ENCODE data around the gene ADGRE1.
"Not testable (repeated sequence)": the region's sequence is repeated elsewhere in the genome, so short reads cannot be mapped to it uniquely, and the experiment has no call there.

ADGRE1 gene, protein sequence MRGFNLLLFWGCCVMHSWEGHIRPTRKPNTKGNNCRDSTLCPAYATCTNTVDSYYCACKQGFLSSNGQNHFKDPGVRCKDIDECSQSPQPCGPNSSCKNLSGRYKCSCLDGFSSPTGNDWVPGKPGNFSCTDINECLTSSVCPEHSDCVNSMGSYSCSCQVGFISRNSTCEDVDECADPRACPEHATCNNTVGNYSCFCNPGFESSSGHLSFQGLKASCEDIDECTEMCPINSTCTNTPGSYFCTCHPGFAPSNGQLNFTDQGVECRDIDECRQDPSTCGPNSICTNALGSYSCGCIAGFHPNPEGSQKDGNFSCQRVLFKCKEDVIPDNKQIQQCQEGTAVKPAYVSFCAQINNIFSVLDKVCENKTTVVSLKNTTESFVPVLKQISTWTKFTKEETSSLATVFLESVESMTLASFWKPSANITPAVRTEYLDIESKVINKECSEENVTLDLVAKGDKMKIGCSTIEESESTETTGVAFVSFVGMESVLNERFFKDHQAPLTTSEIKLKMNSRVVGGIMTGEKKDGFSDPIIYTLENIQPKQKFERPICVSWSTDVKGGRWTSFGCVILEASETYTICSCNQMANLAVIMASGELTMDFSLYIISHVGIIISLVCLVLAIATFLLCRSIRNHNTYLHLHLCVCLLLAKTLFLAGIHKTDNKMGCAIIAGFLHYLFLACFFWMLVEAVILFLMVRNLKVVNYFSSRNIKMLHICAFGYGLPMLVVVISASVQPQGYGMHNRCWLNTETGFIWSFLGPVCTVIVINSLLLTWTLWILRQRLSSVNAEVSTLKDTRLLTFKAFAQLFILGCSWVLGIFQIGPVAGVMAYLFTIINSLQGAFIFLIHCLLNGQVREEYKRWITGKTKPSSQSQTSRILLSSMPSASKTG

GRCh38 chr19:6887316-6887715 is at the start of gene ADGRE1:
Gene ADGRE1 (plus strand): TSS chr19:6887579. CDS start chr19:6887609, 30 bp downstream.
- DNase-seq (ENCODE audit: low read depth) = no peak

GRCh38 chr19:6838062-6838655 is 49.2 kb upstream of the ADGRE1 start:
- DNase-seq (ENCODE audit: low read depth) = no peak

DNA sequence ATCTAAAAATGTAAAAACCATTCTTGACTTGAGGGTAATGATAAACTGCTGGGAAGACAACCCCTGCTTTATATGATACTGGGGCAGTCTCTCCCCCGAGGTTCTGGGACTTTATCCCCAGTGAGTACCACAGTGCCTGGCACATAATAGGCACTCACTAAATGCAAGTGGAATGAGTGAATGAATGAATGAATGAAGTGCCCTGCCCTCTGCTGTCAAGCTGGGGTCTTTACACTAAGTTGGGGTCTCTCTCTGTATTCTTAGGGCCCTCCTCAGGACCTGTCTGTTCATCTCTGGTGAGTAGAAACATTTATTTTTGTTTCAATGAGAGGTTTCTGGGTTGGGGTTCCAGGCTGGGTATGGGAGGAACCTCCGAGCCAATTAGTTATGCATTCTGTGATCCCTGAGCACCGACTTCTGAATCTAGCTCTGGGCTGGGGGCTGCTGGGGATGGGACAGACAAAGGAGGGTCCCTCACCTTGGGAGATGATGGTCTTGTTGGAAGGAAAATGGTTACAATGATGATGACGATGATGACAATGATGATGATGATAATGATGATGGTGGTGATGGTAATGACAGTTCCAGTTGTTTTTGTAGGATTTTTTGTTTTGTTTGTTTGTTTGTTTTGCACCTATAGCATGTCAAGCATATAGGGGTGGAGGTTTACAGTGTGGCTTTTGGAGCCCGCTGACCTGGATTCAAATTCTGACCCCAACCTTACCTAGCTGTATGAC is 44.3 kb upstream of the ADGRE1 start:
- no peak for DNase-seq (ENCODE audit: low read depth)

GRCh38 chr19:6847828-6848200 is 39.6 kb upstream of the ADGRE1 start:
- DNase-seq (ENCODE audit: low read depth) = no peak

DNA sequence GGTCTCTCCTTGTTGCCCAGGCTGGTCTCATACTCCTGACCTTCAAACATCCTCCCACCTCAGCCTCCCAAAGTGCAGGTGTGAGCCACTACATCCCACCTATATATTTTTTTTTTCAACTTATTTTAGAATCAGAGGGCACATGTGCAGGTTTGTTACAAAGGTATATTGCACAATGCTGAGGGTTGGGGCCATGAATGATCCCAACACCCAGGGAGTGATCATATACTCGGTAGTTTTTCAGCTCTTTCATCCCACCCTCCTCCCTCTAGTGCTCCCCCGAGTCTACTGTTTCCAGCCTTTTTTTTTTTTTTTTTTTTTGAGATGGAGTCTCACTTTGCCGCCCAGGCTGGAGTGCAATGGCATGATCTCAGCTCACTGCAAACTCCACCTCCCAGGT is 38.4 kb upstream of the ADGRE1 start:
- no peak for DNase-seq (ENCODE audit: low read depth)

- no peak for DNase-seq (ENCODE audit: low read depth)
Observed at GRCh38 chr19:6849876-6850275, 37.5 kb upstream of the ADGRE1 start.

GRCh38 chr19:6851359-6851758 is 36.0 kb upstream of the ADGRE1 start:
- no peak for DNase-seq (ENCODE audit: low read depth)

GRCh38 chr19:6852001-6852400 is 35.4 kb upstream of the ADGRE1 start:
- DNase-seq (ENCODE audit: low read depth) = no peak

DNA sequence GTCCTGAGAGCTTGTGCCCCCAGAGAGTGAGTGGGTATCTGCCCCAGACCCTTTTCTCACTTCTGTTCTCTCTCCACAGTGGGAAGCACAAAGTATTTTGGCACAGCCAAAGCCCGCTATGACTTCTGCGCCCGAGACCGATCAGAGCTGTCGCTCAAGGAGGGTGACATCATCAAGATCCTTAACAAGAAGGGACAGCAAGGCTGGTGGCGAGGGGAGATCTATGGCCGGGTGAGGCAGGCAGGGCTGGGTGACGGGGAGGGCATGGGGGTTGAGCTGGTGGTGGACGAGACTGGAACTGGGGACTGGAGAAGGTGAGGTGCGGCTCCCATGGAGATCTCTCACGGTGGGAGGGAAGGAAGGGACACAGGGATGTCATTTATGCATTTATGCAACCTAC is 33.5 kb upstream of the ADGRE1 start:
- DNase-seq (ENCODE audit: low read depth) = no peak

DNA sequence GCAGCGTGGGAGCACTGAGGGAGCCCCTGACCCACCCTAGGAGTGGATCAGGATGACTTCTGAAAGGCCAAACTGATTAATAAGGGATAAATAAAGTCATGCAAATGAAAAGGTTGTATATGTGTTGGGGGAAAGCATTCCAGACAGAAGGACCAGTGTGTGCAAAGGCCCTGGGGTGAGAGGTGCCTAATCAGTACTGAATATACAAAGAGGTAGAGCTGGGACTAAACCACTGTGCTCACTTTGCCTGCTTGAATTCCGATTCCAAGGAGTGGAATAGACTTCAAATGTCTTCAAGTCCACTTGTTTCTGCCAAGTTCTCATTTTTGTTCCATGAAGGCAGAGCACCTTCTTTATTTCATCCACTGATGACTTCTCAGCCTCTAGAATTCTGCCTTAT is 32.6 kb upstream of the ADGRE1 start:
- no peak for DNase-seq (ENCODE audit: low read depth)

- DNase-seq (ENCODE audit: low read depth) = no peak
Observed at GRCh38 chr19:6856749-6857372, 30.5 kb upstream of the ADGRE1 start.

GRCh38 chr19:6861683-6862286 is 25.6 kb upstream of the ADGRE1 start:
- no peak for DNase-seq (ENCODE audit: low read depth)

DNA sequence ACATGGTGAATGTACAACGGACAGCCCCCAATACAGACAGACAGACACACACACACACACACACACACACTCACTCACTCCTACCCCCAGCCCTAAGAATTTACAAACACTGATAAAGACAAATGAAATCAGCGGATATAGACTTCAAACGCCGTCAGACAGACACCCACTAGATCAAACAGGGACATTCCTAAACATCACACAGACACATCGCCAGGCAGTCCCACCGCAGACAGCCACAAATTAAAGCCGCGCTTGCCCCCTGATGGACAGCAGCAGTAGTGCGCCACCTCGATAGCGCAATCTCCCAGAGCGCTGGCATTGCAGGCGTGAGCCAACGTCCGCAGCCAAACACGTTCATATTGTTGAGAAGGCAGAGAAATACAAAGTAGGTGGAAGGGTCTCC is 24.7 kb upstream of the ADGRE1 start:
- DNase-seq (ENCODE audit: low read depth) = peak; percentile 80

DNA sequence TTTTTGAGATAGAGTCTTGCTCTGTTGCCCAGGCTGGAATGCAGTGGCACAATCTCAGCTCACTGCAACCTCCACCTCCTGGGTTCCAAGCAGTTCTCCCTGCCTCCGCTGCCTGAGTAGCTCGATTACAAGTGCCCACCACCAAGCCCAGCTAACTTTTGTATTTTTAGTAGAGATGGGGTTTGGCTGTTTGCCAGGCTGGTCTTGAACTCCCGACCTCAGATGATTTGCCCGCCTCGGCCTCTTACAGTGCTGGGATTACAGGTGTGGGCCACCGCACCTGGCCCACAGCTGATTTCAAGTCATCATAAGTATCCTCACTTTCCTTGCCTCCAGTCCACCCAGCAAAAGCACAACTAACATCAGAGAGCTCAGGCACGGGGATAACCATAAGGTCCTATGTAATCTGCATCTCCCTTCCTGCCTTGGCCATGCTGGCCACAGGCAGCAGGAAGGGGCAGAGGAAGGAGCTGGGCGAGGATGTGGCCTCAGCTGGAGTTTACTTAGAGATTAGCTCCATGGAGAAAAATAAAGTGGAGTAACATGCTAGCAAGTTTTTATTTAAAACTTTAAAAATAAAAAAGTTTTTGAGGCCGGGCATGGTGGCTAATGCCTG is 22.9 kb upstream of the ADGRE1 start:
- no peak for DNase-seq (ENCODE audit: low read depth)

DNA sequence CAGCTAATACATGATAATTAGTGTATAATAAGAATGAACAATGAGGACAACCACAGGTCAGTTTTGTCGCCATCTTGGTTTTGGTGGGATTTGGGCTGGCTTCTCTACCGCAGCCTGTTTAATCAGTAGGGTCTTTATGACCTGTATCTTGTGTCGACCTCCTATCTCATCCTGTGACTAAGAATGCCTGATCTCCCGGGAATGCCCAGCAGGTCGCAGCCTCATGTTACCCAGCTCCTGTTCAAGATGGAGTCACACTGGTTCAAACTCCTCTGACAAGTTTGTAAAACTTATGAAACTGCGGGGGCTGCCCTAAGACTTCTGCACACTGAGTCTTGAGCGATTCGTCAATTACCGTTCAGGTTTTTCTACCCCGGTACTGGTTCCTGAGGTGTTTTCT is 21.5 kb upstream of the ADGRE1 start:
- DNase-seq (ENCODE audit: low read depth) = no peak

DNA sequence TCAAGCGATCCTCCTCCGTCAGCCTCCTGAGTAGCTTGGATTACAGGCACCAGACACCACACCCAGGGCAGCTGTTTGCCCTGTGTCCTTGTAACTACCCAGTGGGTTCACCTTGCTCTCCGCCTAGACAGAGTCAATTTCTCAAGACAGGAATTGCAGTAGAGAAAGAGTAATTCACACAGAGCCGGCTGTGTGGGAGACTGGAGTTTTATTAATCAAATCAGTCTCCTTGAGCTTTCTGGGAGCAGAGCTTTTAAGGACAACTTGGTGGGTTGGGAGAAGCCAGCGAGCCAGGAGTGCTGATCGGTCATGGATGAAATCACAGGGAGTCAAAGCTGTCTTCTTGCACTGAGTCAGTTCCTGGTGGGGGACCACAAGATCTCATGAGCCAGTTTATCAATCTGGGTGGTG is 20.6 kb upstream of the ADGRE1 start:
- no peak for DNase-seq (ENCODE audit: low read depth)

DNA sequence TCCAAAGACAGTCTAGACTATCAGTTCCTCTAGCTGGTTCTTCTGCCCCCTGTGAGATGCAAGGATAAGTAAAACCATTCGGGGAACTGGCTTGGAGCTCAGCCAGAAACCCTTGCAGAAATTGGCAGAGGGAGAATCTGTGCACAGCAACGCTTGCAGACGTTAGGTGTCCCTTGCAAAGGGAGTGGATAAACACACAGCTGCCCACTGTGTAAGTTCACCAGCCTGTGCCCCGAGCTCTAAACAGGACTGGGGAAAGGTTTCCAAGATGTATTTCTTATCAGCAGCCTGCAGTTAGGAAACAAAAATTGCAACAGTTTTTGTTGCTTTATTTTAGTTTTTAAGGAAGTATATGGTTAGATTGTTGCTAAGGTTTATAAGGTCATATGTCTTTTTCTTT is 19.0 kb upstream of the ADGRE1 start:
- no peak for DNase-seq (ENCODE audit: low read depth)

GRCh38 chr19:6869151-6869882 is 18.1 kb upstream of the ADGRE1 start:
- DNase-seq (ENCODE audit: low read depth) = not testable (repeated sequence)

DNA sequence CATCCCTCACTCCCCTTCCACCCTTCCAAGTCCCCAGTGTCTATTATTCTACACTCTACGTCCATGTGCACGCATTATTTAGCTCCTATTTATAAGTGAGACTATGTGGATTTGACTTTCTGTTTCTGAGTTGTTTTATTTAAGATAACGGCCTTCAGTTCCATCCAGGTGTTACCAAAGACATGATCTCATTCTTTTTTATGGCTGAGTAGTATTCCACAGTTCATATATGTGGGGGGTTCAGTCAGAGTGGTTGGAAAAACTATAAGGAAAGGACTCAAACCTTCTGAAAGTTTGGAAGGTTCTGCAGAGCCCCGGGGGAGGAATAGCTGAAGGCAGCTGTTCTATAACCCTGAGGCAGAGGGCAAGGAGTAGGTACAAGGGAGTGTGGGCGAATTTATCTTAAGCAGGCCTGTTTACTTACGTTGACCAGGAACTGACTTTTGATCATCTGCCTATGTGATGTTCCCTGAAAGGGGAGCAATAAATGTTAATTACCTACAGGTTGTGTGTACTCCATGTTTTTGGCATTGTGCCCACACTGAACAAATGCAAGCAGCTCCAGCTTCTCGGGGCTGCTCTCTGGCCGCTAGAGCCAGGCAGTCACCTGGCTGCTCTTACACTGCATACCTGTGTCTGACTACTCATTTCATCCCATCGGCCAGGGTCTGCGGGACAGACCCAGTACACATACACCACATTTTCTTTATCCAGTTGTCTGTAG is 13.5 kb upstream of the ADGRE1 start:
- DNase-seq (ENCODE audit: low read depth) = no peak
